Measurements from ENCODE around the gene SP110.

GRCh38 chr2:230258483-230258882 is 38.7 kb upstream of the SP110 start:
- no peak for TF ChIP-seq CTCF (IDR thresholded peaks at IDR 0.05)
- TF ChIP-seq EZH2 (IDR thresholded peaks at IDR 0.05; ENCODE audit: borderline replicate concordance, insufficient read depth, low read depth, low read length, poor library complexity, severe bottlenecking) = no peak

Data from B cell (primary cell).